NK-92 treated with Interleukin-12 subunit alpha and Interleukin-12 subunit beta, amount 100 ng/mL, for 24 hours (cell line): ENCODE data around the gene ULK4.
"Not testable (repeated sequence)": the region's sequence is repeated elsewhere in the genome, so short reads cannot be mapped to it uniquely, and the experiment has no call there.

Source experiments
- DNase-seq: peaks from one replicate; lab custom pipeline; 2025; lab: John Stamatoyannopoulos, UW

The ULK4 gene

GRCh38 chr3:41315126-41315525, 646.8 kb downstream of the ULK4 start:
- no peak for DNase-seq

GRCh38 chr3:41308119-41308518, 653.8 kb downstream of the ULK4 start:
- no peak for DNase-seq

- DNase-seq = no peak
Observed at GRCh38 chr3:41307065-41307464, 654.8 kb downstream of the ULK4 start.

- DNase-seq = no peak
Observed at GRCh38 chr3:41304593-41304992, 657.3 kb downstream of the ULK4 start.

- DNase-seq = no peak
Observed at GRCh38 chr3:41302295-41302694, 659.6 kb downstream of the ULK4 start.

GRCh38 chr3:41301548-41301947, 660.4 kb downstream of the ULK4 start:
- no peak for DNase-seq

GRCh38 chr3:41299036-41299435, 662.9 kb downstream of the ULK4 start:
- DNase-seq = no peak

- DNase-seq = no peak
Observed at GRCh38 chr3:41297750-41298149, 664.2 kb downstream of the ULK4 start.

- no peak for DNase-seq
Observed at GRCh38 chr3:41296556-41296955, 665.3 kb downstream of the ULK4 start.

GRCh38 chr3:41295740-41296139, 666.2 kb downstream of the ULK4 start:
- DNase-seq = no peak

- DNase-seq = no peak
Observed at GRCh38 chr3:41293169-41293681, 668.7 kb downstream of the ULK4 start.

GRCh38 chr3:41290736-41291135, 671.2 kb downstream of the ULK4 start:
- no peak for DNase-seq

GRCh38 chr3:41290306-41290705, 671.6 kb downstream of the ULK4 start:
- DNase-seq = no peak

GRCh38 chr3:41288785-41289184, 673.1 kb downstream of the ULK4 start:
- DNase-seq = no peak

- DNase-seq = no peak
Observed at GRCh38 chr3:41286305-41286704, 675.6 kb downstream of the ULK4 start.

GRCh38 chr3:41284934-41285333, 677.0 kb downstream of the ULK4 start:
- not testable (repeated sequence) for DNase-seq

GRCh38 chr3:41277790-41278465, 684.0 kb downstream of the ULK4 start:
- no peak for DNase-seq

- DNase-seq = no peak
Observed at GRCh38 chr3:41276191-41276590, 685.7 kb downstream of the ULK4 start.

GRCh38 chr3:41274944-41275668, 686.8 kb downstream of the ULK4 start:
- DNase-seq = no peak

GRCh38 chr3:41272667-41273066, 689.2 kb downstream of the ULK4 start:
- no peak for DNase-seq

GRCh38 chr3:41267975-41268640, 693.8 kb downstream of the ULK4 start:
- no peak for DNase-seq

- DNase-seq = no peak
Observed at GRCh38 chr3:41265823-41266273, 696.1 kb downstream of the ULK4 start.

- no peak for DNase-seq
Observed at GRCh38 chr3:41265011-41265545, 696.8 kb downstream of the ULK4 start.
